ENCODE results near the gene MTUS2.

Gene MTUS2

GRCh38 chr13:28958441-28958840 is 138.3 kb downstream of the MTUS2 start:
- Histone ChIP-seq H3K36me3 (ENCODE audit: control insufficient read depth, low read length) (no peaks in the 10 kb centered on the region), H3K4me2 (ENCODE audit: low read length) (no peak overlapping the region), H3K4me1 (ENCODE audit: control insufficient read depth, low read length) (no peaks in the 10 kb centered on the region), H3K27ac (ENCODE audit: low read depth, low read length) (no peak overlapping the region), H4K20me1 (ENCODE audit: control insufficient read depth, insufficient read depth, low read depth, low read length) (no peaks in the 10 kb centered on the region), H3K27me3 (ENCODE audit: control insufficient read depth, low read length) (no peaks in the 10 kb centered on the region), H3K9me3 (ENCODE audit: control insufficient read depth, insufficient read depth, low read length) (no peaks in the 10 kb centered on the region), H3F3A (ENCODE audit: control insufficient read depth, insufficient read depth) (no peaks in the 10 kb centered on the region), H3K4me3 (ENCODE audit: low read length) (no peak overlapping the region), H3K79me2 (ENCODE audit: control insufficient read depth, low read length) (no peaks in the 10 kb centered on the region), H3K9me2 (replicated peaks; ENCODE audit: control insufficient read depth, low read length) (no peaks in the 10 kb centered on the region)
- TF ChIP-seq CTCF (IDR thresholded peaks at IDR 0.05; ENCODE audit: low read depth, low read length, poor library complexity, severe bottlenecking) (no peak), EZH2phosphoT487 (IDR thresholded peaks at IDR 0.05; ENCODE audit: borderline replicate concordance, low read length) (no peak)

- Histone ChIP-seq H3K4me3 (ENCODE audit: low read length) (no peak overlapping the region), H3K9me2 (replicated peaks; ENCODE audit: control insufficient read depth, low read length) (no peaks in the 10 kb centered on the region), H3K4me2 (ENCODE audit: low read length) (no peak overlapping the region), H3K4me1 (ENCODE audit: control insufficient read depth, low read length) (no peaks in the 10 kb centered on the region), H3F3A (ENCODE audit: control insufficient read depth, insufficient read depth) (no peaks in the 10 kb centered on the region), H3K9me3 (ENCODE audit: control insufficient read depth, insufficient read depth, low read length) (no peaks in the 10 kb centered on the region), H3K79me2 (ENCODE audit: control insufficient read depth, low read length) (no peaks in the 10 kb centered on the region), H4K20me1 (ENCODE audit: control insufficient read depth, insufficient read depth, low read depth, low read length) (no peaks in the 10 kb centered on the region), H3K27me3 (ENCODE audit: control insufficient read depth, low read length) (no peaks in the 10 kb centered on the region), H3K27ac (ENCODE audit: low read depth, low read length) (no peak overlapping the region), H3K36me3 (ENCODE audit: control insufficient read depth, low read length) (no peaks in the 10 kb centered on the region)
- TF ChIP-seq EZH2phosphoT487 (IDR thresholded peaks at IDR 0.05; ENCODE audit: borderline replicate concordance, low read length): no peak
- no peak for TF ChIP-seq CTCF (IDR thresholded peaks at IDR 0.05; ENCODE audit: low read depth, low read length, poor library complexity, severe bottlenecking)
Observed at GRCh38 chr13:28964052-28964451, 143.9 kb downstream of the MTUS2 start.

- no peaks in the 10 kb centered on the region for H3K9me2 ChIP-seq (replicated peaks; ENCODE audit: control insufficient read depth, low read length)
Observed at GRCh38 chr13:28964803-28965202, 144.7 kb downstream of the MTUS2 start.

More at GRCh38 chr13:28964803-28965202, 144.7 kb downstream of the MTUS2 start:
- TF ChIP-seq CTCF (IDR thresholded peaks at IDR 0.05; ENCODE audit: low read depth, low read length, poor library complexity, severe bottlenecking) (no peak), EZH2phosphoT487 (IDR thresholded peaks at IDR 0.05; ENCODE audit: borderline replicate concordance, low read length) (no peak)
- Histone ChIP-seq H3K4me1 (ENCODE audit: control insufficient read depth, low read length) (no peaks in the 10 kb centered on the region), H3K79me2 (ENCODE audit: control insufficient read depth, low read length) (no peaks in the 10 kb centered on the region), H3K36me3 (ENCODE audit: control insufficient read depth, low read length) (no peaks in the 10 kb centered on the region), H3K4me2 (ENCODE audit: low read length) (no peak overlapping the region), H3K27me3 (ENCODE audit: control insufficient read depth, low read length) (no peaks in the 10 kb centered on the region), H4K20me1 (ENCODE audit: control insufficient read depth, insufficient read depth, low read depth, low read length) (no peaks in the 10 kb centered on the region), H3K4me3 (ENCODE audit: low read length) (no peak overlapping the region), H3K27ac (ENCODE audit: low read depth, low read length) (no peak overlapping the region), H3F3A (ENCODE audit: control insufficient read depth, insufficient read depth) (no peaks in the 10 kb centered on the region), H3K9me3 (ENCODE audit: control insufficient read depth, insufficient read depth, low read length) (no peaks in the 10 kb centered on the region)

Measured in DOHH2 (cell line).